ENCODE data around the gene LRRC75B.
"Not testable (repeated sequence)": the region's sequence is repeated elsewhere in the genome, so short reads cannot be mapped to it uniquely, and the experiment has no call there.

LRRC75B gene, protein sequence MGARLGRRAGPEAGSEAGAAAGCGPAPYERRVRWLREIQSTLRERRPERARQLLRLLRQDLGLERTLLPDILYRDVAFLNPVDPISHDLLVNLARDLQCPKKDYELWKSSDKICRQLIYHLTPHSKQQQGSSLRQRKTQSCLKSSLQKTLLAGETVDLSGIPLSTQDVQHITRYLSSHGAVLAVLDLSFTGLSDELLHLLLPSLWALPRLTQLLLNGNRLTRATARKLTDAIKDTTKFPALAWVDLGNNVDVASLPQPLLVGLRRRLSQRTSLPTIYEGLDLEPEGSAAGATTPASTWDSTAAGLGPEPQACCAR

GRCh38 chr22:24592851-24593558 is at the start of gene LRRC75B:
Gene LRRC75B, minus strand, starts transcription at chr22:24593073. Its CDS starts 34 bp downstream, at chr22:24593039.
- peak; percentile 57 for DNase-seq (ENCODE audit: low spot score)

DNA sequence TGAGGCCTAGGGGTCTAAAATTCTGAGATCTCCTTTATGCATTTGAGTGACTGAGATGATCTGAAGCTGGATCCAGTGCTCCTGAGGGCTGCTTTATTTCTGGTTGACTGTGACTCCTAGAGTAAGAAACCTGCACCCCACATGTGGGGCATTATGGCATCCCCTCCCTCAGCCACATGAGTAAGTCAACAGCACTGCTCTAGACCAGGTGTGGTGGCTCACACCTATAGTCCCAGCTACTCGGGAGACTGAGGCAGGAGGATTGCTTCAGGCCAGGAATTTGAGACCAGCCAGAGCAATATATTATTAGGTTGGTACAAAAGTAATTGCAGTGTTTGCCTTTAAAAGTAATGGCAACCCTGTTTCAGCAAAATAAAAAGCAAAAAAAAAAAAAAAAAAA is 49.4 kb upstream of the LRRC75B start:
- not testable (repeated sequence) for DNase-seq (ENCODE audit: low spot score)

DNA sequence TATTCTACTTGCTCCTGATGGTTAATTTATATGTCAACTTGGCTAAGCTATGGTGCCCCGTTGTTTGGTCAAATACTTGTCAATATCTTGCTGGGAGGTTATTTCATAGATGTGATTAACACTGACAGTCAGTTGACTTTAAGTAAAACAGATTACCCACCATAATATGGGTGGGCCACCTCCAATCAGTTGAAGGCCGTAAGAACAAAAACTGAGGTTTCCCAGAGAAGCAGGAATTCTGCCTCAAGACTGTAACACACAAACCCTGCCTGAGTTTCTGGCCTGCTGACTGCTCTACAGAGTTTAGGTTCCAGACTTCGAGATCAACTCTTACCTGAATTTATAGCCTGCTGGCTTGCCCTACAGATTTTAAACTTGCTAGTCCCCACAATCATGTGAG is 43.6 kb upstream of the LRRC75B start:
- DNase-seq (ENCODE audit: low spot score) = not testable (repeated sequence)

DNA sequence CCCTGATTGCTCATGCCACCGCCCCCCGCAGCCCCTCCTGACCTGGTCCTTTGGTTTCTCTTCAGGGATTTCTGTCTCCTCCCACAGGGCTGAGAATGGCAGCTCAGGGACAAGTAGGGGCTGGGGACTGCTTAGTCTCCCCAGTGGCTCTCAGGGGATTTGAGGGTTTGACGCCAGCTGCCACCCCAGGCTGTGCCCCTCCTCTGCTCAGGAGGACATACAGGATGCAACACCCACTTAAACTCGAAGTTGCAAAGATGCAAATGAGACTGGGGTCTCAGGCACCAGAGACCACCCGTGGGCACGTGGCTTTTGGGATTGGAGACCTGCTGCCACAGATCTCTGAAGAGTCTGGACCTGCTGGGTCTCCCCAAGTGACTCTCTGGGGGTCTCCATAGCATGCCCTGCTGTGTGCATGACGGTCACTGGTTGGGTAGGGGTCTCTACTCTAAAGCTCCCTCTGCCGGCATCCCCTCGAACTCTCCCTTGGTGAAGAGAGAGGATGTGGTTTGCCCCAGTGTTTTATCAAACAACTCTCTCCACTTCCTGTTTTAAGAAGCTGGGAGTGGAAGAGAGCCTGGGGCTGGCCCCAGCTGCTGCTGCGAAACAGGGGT is 42.0 kb upstream of the LRRC75B start:
- DNase-seq (ENCODE audit: low spot score) = peak; percentile 19

DNA sequence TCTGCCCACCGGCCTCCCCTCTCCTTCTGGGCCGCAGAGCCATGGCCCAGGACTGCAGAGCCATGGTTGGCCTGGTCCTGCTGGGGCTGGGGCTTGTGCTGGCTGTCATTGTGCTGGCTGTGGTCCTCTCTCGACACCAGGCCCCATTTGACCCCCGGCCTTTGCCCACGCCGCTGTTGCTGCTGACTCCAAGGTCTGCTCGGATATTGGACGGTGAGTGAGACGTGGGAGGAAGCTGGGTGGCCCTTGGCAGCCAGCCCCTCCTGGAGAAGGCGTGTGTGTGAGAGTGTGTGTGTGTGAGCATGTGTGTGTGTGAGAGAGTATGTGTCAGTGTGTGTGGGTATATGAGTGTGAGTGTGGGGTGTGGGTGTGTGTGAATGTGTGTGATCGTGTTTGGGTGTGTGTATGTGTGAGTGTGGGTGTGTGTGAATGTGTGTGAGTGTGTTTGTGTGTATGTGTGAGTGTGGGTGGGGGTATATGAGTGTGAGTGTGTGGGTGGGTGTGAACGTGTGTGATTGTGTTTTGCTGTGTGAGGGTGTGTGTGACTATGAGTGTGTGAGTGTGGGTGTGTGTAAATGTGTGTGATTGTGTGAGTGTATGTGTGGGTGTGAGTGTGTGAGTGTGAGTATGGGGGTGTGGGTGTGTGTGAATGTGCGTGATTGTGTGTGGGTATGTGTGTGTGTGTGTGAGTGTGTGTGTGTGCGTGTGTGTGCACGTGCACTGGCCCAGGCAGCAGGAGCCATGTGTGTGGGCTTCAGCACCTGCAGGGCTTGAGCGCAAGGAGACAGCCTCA is 40.6 kb upstream of the LRRC75B start:
- not testable (repeated sequence) for DNase-seq (ENCODE audit: low spot score)

DNA sequence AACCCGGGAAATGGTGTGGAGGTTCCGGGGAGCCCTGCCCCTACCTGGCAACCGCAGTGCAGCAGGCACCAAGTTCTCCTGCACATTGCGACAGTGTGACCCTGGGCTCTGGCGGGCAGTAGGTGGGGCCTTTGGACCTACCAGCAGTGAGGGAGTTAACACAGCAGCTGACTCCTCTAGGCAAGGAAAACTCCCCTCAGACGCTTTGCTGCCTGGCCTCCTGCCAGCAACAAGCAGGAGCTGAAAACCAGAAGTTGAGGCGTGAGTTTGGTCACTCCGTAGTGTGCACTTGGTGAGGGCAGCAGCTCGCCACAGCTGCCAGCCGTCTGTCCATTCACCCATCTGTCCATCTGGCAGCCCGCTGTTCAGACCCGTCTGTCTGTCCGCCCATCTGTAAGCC is 39.8 kb upstream of the LRRC75B start:
- DNase-seq (ENCODE audit: low spot score) = not testable (repeated sequence)

DNA sequence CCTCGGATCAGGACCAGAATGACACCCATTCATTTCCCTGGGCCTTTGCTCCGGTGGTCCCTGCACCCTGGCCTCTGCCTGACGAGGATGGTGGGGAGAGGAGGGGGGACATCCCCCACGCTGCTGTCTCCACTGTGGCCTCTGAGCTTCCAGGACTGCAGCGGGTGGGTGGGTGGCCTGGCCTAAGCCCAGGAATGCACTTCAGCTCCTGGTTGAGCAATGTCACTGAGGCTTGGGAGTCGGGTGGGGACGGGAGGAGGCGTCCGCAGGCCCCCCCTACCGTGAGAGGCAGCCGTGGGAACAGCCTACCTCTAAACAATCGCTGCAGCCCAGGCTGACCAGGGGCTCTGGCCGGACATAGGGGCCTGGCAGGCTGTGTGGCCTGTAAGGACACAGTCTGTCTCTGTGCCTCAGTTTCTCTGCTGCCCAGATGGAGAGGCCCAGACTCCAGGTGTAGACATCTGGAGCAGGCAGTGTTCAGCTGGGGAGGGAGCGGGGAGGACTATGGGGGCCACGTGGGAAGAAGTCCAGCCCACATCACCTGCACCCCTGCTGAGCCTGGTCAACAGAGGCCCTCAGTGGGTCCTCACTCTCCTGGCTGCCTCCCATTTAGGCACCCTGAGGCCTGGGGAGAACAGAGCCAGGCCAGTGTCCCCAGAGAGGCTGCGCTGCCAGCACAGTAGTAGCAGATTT is 38.7 kb upstream of the LRRC75B start:
- not testable (repeated sequence) for DNase-seq (ENCODE audit: low spot score)

GRCh38 chr22:24630812-24631427 is 38.0 kb upstream of the LRRC75B start:
- not testable (repeated sequence) for DNase-seq (ENCODE audit: low spot score)

DNA sequence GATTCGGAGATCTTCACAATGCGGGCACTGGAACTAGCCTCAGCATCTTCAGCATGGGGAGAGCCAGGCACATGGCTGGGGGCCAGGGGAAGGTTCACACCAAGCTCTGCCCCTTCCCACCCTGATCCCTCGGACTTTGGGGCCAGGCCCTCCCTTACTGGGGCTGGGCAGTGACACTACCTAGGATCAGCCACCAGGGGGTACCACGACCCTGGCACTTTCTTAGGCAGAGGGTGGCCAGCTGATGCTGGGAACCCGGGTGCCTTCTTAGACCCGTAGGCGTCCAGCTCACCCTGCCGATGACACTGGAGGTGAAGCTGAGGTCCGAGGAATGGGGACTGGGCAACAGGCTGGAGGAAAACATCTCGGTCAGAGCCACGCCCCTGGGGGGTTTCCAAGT is 36.2 kb upstream of the LRRC75B start:
- DNase-seq (ENCODE audit: low spot score) = peak; percentile 24

DNA sequence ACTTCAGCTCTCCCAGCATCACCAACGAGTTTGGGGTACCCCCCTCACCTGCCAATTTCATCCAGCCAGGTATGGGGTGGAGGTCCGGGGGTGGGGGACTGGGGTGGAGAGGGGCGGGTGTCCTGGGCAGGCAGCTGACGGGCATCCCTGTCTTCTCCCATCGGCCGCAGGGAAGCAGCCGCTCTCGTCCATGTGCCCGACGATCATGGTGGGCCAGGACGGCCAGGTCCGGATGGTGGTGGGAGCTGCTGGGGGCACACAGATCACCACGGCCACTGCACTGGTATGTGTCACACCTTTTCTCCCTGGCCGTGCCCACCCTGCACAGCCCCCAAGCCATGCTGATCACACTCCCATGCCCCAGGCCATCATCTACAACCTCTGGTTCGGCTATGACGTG is 35.0 kb upstream of the LRRC75B start:
- not testable (repeated sequence) for DNase-seq (ENCODE audit: low spot score)

- DNase-seq (ENCODE audit: low spot score) = not testable (repeated sequence)
Measured at GRCh38 chr22:24622596-24622995, 29.7 kb upstream of the LRRC75B start.

- DNase-seq (ENCODE audit: low spot score) = not testable (repeated sequence)
Measured at GRCh38 chr22:24621244-24621643, 28.4 kb upstream of the LRRC75B start.

DNA sequence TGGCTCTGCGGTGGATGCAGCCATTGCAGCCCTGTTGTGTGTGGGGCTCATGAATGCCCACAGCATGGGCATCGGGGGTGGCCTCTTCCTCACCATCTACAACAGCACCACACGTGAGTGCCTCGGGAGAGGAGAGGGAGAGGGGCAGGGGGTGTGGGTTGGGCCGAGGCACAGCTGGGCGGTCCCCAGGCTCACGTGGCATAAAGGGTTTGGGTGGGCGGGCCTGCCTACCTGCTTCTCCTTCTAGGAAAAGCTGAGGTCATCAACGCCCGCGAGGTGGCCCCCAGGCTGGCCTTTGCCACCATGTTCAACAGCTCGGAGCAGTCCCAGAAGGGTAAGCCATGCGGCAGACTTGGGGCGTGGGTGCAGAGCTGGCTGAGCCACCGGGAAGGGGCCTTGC is 21.9 kb upstream of the LRRC75B start:
- not testable (repeated sequence) for DNase-seq (ENCODE audit: low spot score)

DNA sequence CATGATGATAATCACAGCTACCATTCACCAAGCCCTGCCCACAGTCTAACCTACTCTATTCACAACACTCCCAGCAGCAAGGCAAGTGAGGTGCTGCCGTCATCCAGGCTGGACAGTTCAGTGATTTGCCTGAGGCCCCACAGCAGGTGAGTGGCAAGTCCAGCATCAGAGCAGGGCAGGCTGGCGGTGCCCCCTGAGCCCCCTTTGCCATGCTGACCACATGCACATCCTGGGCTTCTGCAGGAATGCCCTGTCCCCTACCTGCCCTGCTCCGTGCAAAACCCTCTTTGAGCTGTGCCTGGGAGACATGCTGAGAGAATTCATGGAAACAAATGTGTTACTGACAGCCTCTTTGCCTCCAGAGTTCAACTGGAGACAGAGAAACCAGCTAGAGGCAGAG is 17.0 kb upstream of the LRRC75B start:
- DNase-seq (ENCODE audit: low spot score) = not testable (repeated sequence)

DNA sequence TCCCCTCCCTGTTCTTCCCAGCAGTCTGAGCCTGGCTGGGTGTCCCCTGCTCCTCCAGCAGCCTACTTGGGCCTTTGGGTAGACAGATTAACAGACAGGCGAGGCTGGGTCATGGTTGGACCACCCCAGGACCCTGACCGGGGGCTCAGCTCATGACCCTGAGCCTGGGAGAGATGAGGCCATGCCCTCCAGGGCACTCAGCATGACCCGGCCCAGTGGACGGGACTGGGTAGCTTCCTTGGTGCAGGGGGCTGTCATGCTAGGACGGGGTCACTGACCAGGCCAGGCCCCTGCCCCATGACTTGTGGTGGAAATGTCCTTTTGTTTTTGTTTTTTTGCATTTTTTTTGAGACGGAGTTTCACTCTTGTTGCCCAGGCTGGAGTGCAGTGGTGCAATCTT is 15.5 kb upstream of the LRRC75B start:
- DNase-seq (ENCODE audit: low spot score) = not testable (repeated sequence)

- DNase-seq (ENCODE audit: low spot score) = peak; percentile 79
Measured at GRCh38 chr22:24607429-24607983, 14.6 kb upstream of the LRRC75B start.

DNA sequence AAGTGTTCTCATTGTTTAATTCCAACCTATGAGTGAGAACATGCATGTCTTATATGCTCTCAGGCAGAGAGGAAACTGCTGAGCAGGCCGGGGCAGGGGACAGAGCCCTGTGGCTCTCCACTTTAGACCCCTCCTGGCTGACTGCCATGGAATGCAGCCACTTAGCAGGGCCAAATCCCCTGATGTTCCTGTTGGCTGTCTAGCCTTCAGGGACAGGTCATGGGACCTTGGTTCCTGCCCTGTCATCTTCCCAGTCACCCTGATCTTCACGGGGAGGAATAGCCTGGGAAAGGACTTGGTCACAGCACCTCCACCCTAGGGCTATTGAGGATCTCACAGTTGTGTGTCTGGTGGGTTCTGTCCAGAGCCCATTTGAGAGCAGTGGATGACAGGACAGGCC is 13.5 kb upstream of the LRRC75B start:
- not testable (repeated sequence) for DNase-seq (ENCODE audit: low spot score)

DNA sequence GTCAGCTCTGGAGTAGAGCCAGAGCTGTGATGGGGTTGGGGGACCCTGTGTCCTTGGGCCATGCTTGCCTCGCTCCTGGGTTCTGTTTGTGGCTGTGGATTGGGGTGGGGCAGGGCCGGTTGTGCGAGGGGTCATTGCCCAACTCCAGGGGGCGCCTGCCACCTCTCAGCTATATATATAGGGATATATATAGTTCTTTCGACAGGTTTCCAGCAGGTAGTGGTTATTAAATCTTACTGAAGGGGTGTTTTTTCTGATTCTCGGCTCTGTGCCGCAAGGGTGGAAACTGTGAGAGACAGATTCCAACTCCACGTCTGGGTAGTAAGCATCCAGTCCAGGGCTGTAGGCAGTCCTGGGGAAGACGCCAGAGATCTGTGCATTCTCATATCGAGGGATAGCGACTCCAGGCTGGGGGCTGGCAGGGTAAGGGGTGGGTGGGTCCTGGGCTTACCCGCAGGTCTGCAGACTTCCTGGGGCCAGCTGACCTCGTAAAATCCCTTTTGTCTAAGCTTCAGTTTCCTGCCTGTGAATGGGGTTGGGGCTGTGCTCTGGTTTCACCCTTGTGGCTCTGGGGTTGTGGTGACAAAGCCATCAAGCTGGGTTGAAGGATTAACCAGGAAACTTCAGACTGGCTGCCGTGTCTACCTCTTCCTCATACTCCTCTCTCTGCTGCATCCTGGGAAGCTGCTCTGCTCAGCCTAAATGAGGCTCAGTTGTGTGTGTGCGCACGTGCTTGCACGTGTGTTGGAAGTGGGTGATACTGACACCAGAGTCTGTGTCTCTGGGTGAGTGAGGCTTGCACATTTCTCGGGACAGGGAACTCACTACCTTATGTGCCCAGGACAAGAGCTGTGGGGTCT is 11.1 kb upstream of the LRRC75B start:
- peak; percentile 24 for DNase-seq (ENCODE audit: low spot score)

- DNase-seq (ENCODE audit: low spot score) = not testable (repeated sequence)
Measured at GRCh38 chr22:24602847-24603769, 10.2 kb upstream of the LRRC75B start, which contains the start of gene GGT1. Gene GGT1, plus strand, starts transcription at chr22:24603193. Its CDS starts 7,889 bp downstream, at chr22:24611082.

All from activated CD4-positive, alpha-beta T cell treated with anti-CD3 and anti-CD28 coated beads, Interleukin-2, Interleukin-4, amounts not matched to agents 100 ng/mL and 50 ng/mL, durations not matched to agents 16 hours and 8 hours (primary cell).